SU-DHL-6 (cell line): ENCODE results near the gene LIMCH1.

ENCODE experiments used
- H2AFZ ChIP-seq: fragments of 200-600 bp; sonication (generic); 2 replicates; pipeline ENCODE4 v1.6.1; 2014; ENCODE audit warnings: low read depth, mild to moderate bottlenecking, moderate library complexity, mixed read lengths, antibody characterized with exemption, low read length; ENCODE audit not compliant: severe bottlenecking
- H3F3A ChIP-seq: fragments of 200-600 bp; shearing (Covaris generic); 2 replicates; pipeline ENCODE4 v1.6.0; 2016; ENCODE audit warnings: antibody characterized with exemption, mild to moderate bottlenecking; ENCODE audit not compliant: insufficient read depth
- H3K27ac ChIP-seq: fragments of 200-600 bp; sonication (generic); 2 replicates; pipeline ENCODE4 v1.5.1; 2016; ENCODE audit warnings: low read depth, mild to moderate bottlenecking, low read length, moderate library complexity, mixed read lengths
- H3K27me3 ChIP-seq: fragments of 200-600 bp; sonication (generic), shearing (Covaris generic); 2 replicates; pipeline ENCODE4 v1.6.0; 2014; ENCODE audit warnings: mild to moderate bottlenecking, low read length
- H3K36me3 ChIP-seq: fragments of 200-600 bp; sonication (generic); 2 replicates; pipeline ENCODE4 v1.6.1; 2014; ENCODE audit warnings: mild to moderate bottlenecking, low read length, mixed read lengths
- H3K4me2 ChIP-seq: fragments of 300-600, 200-600 bp; shearing (Covaris generic), sonication (generic); 2 replicates; pipeline ENCODE4 v1.6.0; 2014; ENCODE audit warnings: low read length, low read depth, mild to moderate bottlenecking; ENCODE audit not compliant: poor library complexity, severe bottlenecking
- H3K4me3 ChIP-seq: fragments of 200-600 bp; sonication (generic); 2 replicates; pipeline ENCODE4 v1.5.1; 2014; ENCODE audit warnings: antibody characterized with exemption, low read length, mild to moderate bottlenecking, mixed read lengths; ENCODE audit not compliant: insufficient read depth, poor library complexity, severe bottlenecking
- H3K79me2 ChIP-seq: fragments of 200-600 bp; sonication (generic); 2 replicates; pipeline ENCODE4 v1.6.1; 2014; ENCODE audit warnings: mild to moderate bottlenecking, low read length, moderate library complexity; ENCODE audit not compliant: insufficient read depth
- H3K9ac ChIP-seq: fragments of 200-600 bp; sonication (generic); 2 replicates; pipeline ENCODE4 v1.7.0; 2014; ENCODE audit warnings: mild to moderate bottlenecking, low read length
- H3K9me2 ChIP-seq: fragments of 200-600 bp; sonication (generic); replicated peaks from 2 replicates; pipeline ENCODE4 v1.6.1; 2014; ENCODE audit warnings: low read length; ENCODE audit not compliant: insufficient read depth
- H3K9me3 ChIP-seq: fragments of 200-600 bp; sonication (generic); 2 replicates; pipeline ENCODE4 v1.6.1; 2014; ENCODE audit warnings: low read length, mixed read lengths; ENCODE audit not compliant: insufficient read depth
- H4K20me1 ChIP-seq: fragments of 200-600 bp; sonication (generic); 2 replicates; pipeline ENCODE4 v1.6.1; 2014; ENCODE audit warnings: low read depth, mild to moderate bottlenecking, antibody characterized with exemption, low read length, moderate library complexity, mixed read lengths
- EZH2phosphoT487 ChIP-seq: fragments of 200-600 bp; sonication (generic), shearing (Covaris generic); conservative IDR thresholded peaks from 2 replicates; pipeline ENCODE4 v1.6.1; 2018; ENCODE audit warnings: mild to moderate bottlenecking, antibody characterized with exemption, low read length, moderate library complexity, mixed read lengths
- TF ChIP-seq, protein P1 (sequence below): fragments of 200-600 bp; sonication (generic); IDR thresholded peaks from one replicate; pipeline ENCODE4 v1.5.1; 2017; ENCODE audit warnings: antibody characterized with exemption, mild to moderate bottlenecking, low read length, moderate library complexity; ENCODE audit not compliant: insufficient read depth, poor library complexity, severe bottlenecking

The LIMCH1 gene

DNA sequence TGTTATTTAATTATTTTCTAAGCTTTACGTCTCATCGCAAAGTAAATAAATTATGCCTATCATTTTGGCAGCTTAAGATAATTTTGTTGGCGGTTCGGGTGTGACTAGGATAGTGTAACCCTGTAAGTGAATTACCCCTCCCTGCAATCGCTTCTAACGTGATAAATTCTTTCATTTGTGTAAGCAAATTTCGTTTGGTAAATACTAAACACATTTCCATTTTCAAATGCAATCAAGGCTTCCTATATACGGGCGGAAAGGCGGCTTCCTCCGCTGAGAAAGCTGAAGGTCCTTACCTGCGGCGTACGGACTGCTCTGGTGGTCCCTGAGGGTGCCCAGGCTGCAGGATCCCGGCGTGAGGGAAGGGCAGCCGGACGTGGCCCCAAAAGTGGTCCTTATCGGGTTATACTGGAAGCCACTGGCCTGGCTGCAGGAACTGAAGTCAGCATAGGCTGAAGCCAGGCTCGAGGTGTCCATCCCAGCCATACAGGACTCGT is 210.2 kb downstream of the LIMCH1 start:
- no peak overlapping the region for H3K27ac ChIP-seq

DNA sequence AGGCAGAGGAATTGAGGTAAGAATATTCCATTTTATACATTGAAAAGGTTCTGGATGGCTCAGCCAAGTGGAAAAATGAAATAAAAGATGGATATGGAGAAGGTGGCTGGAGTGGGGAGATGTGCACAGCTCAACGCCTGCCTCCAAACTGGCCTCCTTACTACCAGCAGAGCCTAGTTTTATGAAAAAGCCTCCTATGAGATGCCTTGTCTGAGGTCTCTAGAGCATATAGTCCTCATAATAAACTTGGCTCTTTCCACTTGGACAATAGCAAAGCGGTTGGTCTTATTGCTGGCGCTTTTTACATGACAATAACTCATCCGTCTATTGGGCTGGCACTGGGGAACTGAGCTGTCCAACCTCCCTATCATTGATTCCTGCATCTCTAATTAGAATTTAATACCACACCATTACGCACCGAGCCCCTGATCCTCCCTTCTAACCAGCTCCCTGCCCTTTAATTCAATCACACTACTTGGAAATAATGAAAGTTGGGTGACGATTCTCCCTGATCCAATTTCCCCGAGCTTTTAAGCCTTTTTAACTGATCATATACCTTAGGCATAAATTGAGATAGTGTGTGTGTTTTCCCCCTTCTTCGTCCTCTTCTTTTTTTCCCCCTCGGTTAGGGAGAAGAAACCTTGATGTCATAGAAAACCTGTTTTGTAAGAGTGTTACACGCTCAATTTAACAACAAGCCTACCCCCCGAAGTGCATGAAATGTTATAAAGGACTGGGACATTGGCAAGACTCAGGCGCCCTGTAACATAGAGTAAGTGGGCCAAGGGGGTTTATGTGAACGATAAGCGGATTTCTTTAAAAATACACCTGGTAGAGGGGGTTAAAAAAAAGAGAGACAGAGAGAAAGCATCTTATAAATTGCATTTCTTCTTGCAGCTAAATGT is 210.9 kb downstream of the LIMCH1 start, which contains the start of gene PHOX2B:
TSS of gene PHOX2B (minus strand) at position 155 of the 905 bp plus-strand sequence. CDS start at position 40, 115 bp downstream.
- no peak within 1 kb of the TSS for H3K27ac ChIP-seq
- no peak within 1 kb of the TSS for H3K9ac ChIP-seq
- TF ChIP-seq, protein P1, sequence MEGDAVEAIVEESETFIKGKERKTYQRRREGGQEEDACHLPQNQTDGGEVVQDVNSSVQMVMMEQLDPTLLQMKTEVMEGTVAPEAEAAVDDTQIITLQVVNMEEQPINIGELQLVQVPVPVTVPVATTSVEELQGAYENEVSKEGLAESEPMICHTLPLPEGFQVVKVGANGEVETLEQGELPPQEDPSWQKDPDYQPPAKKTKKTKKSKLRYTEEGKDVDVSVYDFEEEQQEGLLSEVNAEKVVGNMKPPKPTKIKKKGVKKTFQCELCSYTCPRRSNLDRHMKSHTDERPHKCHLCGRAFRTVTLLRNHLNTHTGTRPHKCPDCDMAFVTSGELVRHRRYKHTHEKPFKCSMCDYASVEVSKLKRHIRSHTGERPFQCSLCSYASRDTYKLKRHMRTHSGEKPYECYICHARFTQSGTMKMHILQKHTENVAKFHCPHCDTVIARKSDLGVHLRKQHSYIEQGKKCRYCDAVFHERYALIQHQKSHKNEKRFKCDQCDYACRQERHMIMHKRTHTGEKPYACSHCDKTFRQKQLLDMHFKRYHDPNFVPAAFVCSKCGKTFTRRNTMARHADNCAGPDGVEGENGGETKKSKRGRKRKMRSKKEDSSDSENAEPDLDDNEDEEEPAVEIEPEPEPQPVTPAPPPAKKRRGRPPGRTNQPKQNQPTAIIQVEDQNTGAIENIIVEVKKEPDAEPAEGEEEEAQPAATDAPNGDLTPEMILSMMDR = no peak
- no peak for TF ChIP-seq EZH2phosphoT487
- no peaks in the 10 kb centered on the region for H3K9me3 ChIP-seq
- no peaks in the 10 kb centered on the region for H4K20me1 ChIP-seq
- no peaks in the 10 kb centered on the region for H3K79me2 ChIP-seq
- no peaks in the 10 kb centered on the region for H3K27me3 ChIP-seq
- no peaks in the 10 kb centered on the region for H3K9me2 ChIP-seq
- H3K36me3 ChIP-seq = no peaks in the 10 kb centered on the region
- no peak within 1 kb of the TSS for H2AFZ ChIP-seq
- no peak within 1 kb of the TSS for H3K4me3 ChIP-seq
- H3F3A ChIP-seq = no peaks in the 10 kb centered on the region
- H3K4me2 ChIP-seq = no peak within 1 kb of the TSS

More for the DNA sequence above, 210.2 kb downstream of the LIMCH1 start:
- Histone ChIP-seq H3K4me3 (no peak overlapping the region), H3K9ac (no peak overlapping the region), H3K79me2 (no peaks in the 10 kb centered on the region), H4K20me1 (no peaks in the 10 kb centered on the region), H3K4me2 (no peak overlapping the region), H3K9me2 (no peaks in the 10 kb centered on the region), H3F3A (no peaks in the 10 kb centered on the region), H3K27me3 (no peaks in the 10 kb centered on the region), H2AFZ (no peak overlapping the region), H3K36me3 (no peaks in the 10 kb centered on the region), H3K9me3 (no peaks in the 10 kb centered on the region)
- TF ChIP-seq, protein P1 = no peak
- no peak for TF ChIP-seq EZH2phosphoT487

DNA sequence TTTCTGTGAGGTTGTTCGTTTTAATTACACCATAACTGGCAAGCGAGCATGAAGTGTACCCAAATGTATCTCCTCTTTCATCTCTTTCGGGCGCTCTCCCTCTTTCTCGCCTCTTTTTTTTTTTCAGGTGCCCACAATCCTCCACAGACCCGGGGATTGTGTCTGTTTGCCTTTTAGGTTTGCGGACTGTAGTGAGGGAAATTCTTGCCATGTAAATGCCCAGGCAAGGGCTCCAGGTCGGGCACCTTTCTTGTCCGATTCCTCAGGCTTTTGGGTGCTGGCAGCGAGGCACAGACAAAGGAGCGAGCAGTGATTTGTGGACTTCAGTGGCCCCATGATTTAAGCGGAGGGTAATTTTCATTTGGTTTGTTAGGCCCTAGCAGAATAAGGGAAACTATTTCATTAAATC is 211.7 kb downstream of the LIMCH1 start:
- Histone ChIP-seq H3K79me2 (no peaks in the 10 kb centered on the region), H3K9me3 (no peaks in the 10 kb centered on the region), H3K36me3 (no peaks in the 10 kb centered on the region), H3K4me2 (no peak overlapping the region), H3F3A (no peaks in the 10 kb centered on the region), H3K4me3 (no peak overlapping the region), H3K27ac (no peak overlapping the region), H2AFZ (no peak overlapping the region), H4K20me1 (no peaks in the 10 kb centered on the region), H3K27me3 (no peaks in the 10 kb centered on the region), H3K9ac (no peak overlapping the region), H3K9me2 (no peaks in the 10 kb centered on the region)
- TF ChIP-seq EZH2phosphoT487 = no peak
- TF ChIP-seq, protein P1 = no peak
